Ovary (tissue), 3 donors: Measurements from ENCODE around the gene LRRC4C.

Experiments
- CTCF ChIP-seq, 3 donors: fragments of 450-650 bp in 2 of 3; fragments of 200-600 bp in 1 of 3; IDR thresholded peaks; one replicate each; pipeline versions ENCODE4 v1.5.1 to v1.8.0; 2016 to 2022; ENCODE audit warnings: antibody characterized with exemption in 3 of 3, mild to moderate bottlenecking in 1 of 3
- EP300 ChIP-seq: sonication (generic); formaldehyde crosslinking; IDR thresholded peaks from one replicate; pipeline ENCODE4 v1.6.1; 2017; ENCODE audit warnings: antibody characterized with exemption
- POLR2A ChIP-seq: fragments of 450-650 bp; IDR thresholded peaks from one replicate; pipeline ENCODE4 v1.6.1; 2017; ENCODE audit warnings: antibody characterized with exemption, mild to moderate bottlenecking, moderate library complexity
- donor health status: DM: no; HTN: no; CAD: no.

GRCh38 chr11:41479179-41479578 is 19.7 kb upstream of the LRRC4C start:
- TF ChIP-seq CTCF (IDR thresholded peaks at IDR 0.05) (no peak), POLR2A (no peak), EP300 (no peak)
